ENCODE measurements around the gene CLASRP. TPM values are rescaled to one million over a fixed set of nuclear protein-coding genes. Genes with fewer than 3 reads are reported as not detected.

Gene CLASRP, protein sequence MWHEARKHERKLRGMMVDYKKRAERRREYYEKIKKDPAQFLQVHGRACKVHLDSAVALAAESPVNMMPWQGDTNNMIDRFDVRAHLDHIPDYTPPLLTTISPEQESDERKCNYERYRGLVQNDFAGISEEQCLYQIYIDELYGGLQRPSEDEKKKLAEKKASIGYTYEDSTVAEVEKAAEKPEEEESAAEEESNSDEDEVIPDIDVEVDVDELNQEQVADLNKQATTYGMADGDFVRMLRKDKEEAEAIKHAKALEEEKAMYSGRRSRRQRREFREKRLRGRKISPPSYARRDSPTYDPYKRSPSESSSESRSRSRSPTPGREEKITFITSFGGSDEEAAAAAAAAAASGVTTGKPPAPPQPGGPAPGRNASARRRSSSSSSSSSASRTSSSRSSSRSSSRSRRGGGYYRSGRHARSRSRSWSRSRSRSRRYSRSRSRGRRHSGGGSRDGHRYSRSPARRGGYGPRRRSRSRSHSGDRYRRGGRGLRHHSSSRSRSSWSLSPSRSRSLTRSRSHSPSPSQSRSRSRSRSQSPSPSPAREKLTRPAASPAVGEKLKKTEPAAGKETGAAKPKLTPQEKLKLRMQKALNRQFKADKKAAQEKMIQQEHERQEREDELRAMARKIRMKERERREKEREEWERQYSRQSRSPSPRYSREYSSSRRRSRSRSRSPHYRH
- 10 to 100 TPM; 40.2 to 64.9 TPM for total RNA-seq

DNA sequence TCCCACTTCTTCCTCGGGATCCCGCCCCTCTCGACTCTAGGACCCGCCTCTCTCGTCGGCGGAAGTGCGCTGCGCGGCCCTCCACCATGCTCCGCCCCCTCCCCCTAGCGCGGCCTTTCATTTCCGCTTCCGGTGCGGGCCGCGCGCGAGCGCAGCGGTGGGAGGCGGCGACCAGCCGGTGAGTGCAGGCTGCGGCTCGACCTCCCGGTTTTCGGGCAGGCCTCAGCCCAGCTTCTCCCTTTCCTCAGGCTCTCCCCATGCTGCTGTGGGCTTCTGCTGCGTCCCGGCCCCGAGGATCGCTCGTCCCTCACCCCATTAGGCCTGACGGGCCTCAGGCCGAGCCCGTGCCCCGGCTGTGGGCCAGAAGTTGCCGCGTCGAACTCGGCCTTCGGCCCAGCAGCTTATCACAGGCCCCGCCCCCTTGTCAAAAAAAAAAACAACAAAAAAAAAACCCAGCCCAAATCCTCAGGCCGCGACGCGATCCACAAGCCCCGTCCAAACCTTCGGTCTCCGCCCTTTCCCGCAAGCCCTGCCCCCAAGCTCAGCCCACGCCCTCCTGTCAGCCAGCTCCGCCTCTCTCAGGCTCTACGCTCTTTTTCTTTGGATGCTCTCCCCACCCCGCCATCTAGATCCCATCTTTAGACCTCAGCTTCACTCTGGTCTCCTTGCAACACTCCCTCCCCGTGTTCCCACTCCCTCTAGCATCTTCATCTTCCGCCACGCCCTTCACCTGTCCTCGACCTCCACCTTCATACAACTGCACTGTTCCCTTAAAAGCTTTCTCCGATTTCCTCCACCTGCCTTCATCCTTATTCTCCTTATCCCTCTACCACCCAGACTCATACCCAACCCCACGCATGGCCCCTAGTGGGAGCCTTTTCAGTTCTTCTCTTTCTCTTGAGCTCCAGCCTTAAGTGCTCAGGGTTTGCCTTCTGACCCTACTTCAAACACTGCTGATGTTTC is at the start of gene CLASRP:
CLASRP (plus strand) TSS at position 115 of the 963 bp plus-strand sequence. CDS start 1,168 bp downstream, outside the sequence.
- Histone ChIP-seq H3K36me3 (replicated peaks in 1 of 2; ENCODE audit: insufficient read depth in 1 of 2, low read depth in 2 of 2) (peaks cover 0 to 12% of the 10 kb centered on the region in 2 donors), H3K4me1 (peaks cover 32% of the 10 kb centered on the region), H3K27ac (peak within 1 kb of the TSS; percentile 77 to 99 (median 90)), H3K4me3 (peak within 1 kb of the TSS; percentile 74 to 83), H3K9me3 (no peaks in the 10 kb centered on the region), H3K27me3 (no peaks in the 10 kb centered on the region)
- DNase-seq (peak; percentile 91 to 92 (median 91)), ATAC-seq (peak; percentile 96)
- TF ChIP-seq POLR2A (IDR thresholded peaks at IDR 0.05) = peak; percentile 73 to 97 (median 92)
- TF ChIP-seq, protein P1, sequence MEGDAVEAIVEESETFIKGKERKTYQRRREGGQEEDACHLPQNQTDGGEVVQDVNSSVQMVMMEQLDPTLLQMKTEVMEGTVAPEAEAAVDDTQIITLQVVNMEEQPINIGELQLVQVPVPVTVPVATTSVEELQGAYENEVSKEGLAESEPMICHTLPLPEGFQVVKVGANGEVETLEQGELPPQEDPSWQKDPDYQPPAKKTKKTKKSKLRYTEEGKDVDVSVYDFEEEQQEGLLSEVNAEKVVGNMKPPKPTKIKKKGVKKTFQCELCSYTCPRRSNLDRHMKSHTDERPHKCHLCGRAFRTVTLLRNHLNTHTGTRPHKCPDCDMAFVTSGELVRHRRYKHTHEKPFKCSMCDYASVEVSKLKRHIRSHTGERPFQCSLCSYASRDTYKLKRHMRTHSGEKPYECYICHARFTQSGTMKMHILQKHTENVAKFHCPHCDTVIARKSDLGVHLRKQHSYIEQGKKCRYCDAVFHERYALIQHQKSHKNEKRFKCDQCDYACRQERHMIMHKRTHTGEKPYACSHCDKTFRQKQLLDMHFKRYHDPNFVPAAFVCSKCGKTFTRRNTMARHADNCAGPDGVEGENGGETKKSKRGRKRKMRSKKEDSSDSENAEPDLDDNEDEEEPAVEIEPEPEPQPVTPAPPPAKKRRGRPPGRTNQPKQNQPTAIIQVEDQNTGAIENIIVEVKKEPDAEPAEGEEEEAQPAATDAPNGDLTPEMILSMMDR (IDR thresholded peaks at IDR 0.05) = no peak
- intact Hi-C loops (cut with DNase I) = no loop called here
- 2% methylated on average over 60 to 62 of the region's 62 CpGs for WGBS, 2 donors

DNA sequence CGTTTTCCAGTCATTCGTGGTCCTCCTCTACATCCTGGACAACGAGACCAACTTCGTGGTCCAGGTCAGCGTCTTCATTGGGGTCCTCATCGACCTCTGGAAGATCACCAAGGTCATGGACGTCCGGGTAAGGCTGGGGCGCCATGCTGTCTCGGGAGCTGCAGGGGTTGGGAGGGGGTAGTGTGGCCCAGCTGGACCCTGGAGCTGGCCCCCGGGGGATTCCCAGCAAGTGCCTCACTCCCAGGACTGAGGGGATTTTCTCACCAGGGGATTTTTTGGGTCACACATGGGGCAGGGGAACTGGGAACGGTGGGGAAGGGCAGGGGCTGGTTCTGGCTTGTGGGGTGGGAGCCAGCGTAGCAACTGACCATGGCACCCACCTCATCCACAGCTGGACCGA is 48.4 kb upstream of the CLASRP start:
- peaks cover 0 to 6% of the 10 kb centered on the region in 2 donors for H3K36me3 ChIP-seq (replicated peaks in 1 of 2; ENCODE audit: insufficient read depth in 1 of 2, low read depth in 2 of 2)
- H3K9me3 ChIP-seq = no peaks in the 10 kb centered on the region
- no peak overlapping the region for H3K27ac ChIP-seq
- no peak for DNase-seq
- intact Hi-C loops (cut with DNase I) = no loop called here
- 83 to 86% methylated on average over 8 to 11 of the region's 14 CpGs for WGBS, 2 donors
- no peaks in the 10 kb centered on the region for H3K27me3 ChIP-seq
- no peak overlapping the region for H3K4me3 ChIP-seq
- no peaks in the 10 kb centered on the region for H3K4me1 ChIP-seq
- no peak for ATAC-seq
- TF ChIP-seq, protein P1 (IDR thresholded peaks at IDR 0.05) = no peak
- TF ChIP-seq POLR2A (IDR thresholded peaks at IDR 0.05) = no peak

DNA sequence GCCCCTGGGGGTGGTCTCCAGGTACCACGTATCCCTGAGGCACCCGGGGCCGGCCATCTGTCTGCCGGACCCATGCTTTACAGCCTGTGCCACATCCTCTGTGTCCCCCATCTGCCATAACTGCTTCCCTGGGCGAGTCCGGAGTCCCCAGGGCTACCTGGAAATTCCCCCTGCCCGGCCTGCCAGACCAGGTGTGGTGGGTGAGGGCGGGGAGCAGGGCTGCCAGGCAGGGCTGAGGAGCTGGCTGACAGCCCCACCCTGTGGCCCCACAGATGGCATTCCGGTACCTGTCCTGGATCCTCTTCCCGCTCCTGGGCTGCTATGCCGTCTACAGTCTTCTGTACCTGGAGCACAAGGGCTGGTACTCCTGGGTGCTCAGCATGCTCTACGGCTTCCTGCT is 47.9 kb upstream of the CLASRP start:
- DNase-seq = no peak
- TF ChIP-seq POLR2A (IDR thresholded peaks at IDR 0.05) = no peak
- TF ChIP-seq, protein P1 (IDR thresholded peaks at IDR 0.05) = no peak
- peaks cover 0 to 4% of the 10 kb centered on the region in 2 donors for H3K36me3 ChIP-seq (replicated peaks in 1 of 2; ENCODE audit: insufficient read depth in 1 of 2, low read depth in 2 of 2)
- H3K4me1 ChIP-seq = no peaks in the 10 kb centered on the region
- H3K9me3 ChIP-seq = no peaks in the 10 kb centered on the region
- no peaks in the 10 kb centered on the region for H3K27me3 ChIP-seq
- no peak overlapping the region for H3K27ac ChIP-seq
- ATAC-seq = no peak
- 84 to 94% methylated on average over 5 to 12 of the region's 12 CpGs for WGBS, 2 donors
- intact Hi-C loops (cut with DNase I) = no loop called here
- no peak overlapping the region for H3K4me3 ChIP-seq

DNA sequence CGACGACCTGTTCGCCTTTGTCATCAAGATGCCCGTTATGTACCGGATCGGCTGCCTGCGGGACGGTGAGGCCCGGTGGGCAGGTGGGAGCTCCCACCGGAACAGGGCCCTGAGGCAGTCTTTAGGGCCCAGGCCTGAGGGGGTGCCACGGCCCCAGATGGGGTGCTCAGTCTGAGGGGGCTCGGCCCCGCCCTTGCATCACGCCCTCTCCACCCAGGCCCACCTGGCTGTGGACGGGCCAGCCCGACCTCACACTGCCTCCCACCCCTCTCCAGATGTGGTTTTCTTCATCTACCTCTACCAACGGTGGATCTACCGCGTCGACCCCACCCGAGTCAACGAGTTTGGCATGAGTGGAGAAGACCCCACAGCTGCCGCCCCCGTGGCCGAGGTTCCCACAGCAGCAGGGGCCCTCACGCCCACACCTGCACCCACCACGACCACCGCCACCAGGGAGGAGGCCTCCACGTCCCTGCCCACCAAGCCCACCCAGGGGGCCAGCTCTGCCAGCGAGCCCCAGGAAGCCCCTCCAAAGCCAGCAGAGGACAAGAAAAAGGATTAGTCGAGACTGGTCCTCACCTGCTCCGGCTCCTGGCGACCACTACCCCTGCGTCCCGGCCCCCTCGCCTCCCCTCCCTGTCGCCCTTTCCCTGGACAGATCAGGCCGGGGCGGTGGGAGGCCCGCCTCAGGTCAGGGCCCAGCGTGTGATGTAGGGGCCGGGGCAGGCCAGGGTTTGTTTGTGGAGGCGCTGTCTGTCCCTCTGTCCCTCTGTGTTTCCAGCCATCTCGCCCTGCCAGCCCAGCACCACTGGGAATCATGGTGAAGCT is 46.3 kb upstream of the CLASRP start:
- no peaks in the 10 kb centered on the region for H3K27me3 ChIP-seq
- H3K4me3 ChIP-seq = no peak overlapping the region
- ATAC-seq = no peak
- 92 to 94% methylated on average over 21 to 43 of the region's 44 CpGs for WGBS, 2 donors
- H3K9me3 ChIP-seq = no peaks in the 10 kb centered on the region
- intact Hi-C loops (cut with DNase I) = no loop called here
- DNase-seq = no peak
- no peak for TF ChIP-seq POLR2A (IDR thresholded peaks at IDR 0.05)
- TF ChIP-seq, protein P1 (IDR thresholded peaks at IDR 0.05) = no peak
- no peak overlapping the region for H3K27ac ChIP-seq
- peaks cover 0 to under 1% of the 10 kb centered on the region in 2 donors for H3K36me3 ChIP-seq (replicated peaks in 1 of 2; ENCODE audit: insufficient read depth in 1 of 2, low read depth in 2 of 2)
- H3K4me1 ChIP-seq = no peaks in the 10 kb centered on the region
